DND-41 (cell line): ENCODE measurements around the gene SPDYE4.

Source experiments
- ATAC-seq: fragments of 200-7000 bp; cut with Tn5 transposase; 3 replicates; pipeline ENCODE4 v1.9.1; 2021; ENCODE audit warnings: low read depth; ENCODE audit not compliant: insufficient read depth
- DNase-seq: peaks from one replicate; pipeline ENCODE4 v3.0.0-alpha.2; 2020
- H2AFZ ChIP-seq: 2 replicates; pipeline ENCODE4 v1.6.0; 2012; ENCODE audit warnings: low read depth, low read length
- H3K27ac ChIP-seq: 2 replicates; pipeline ENCODE4 v1.5.1; 2012; ENCODE audit warnings: low read length, inconsistent platforms
- H3K27me3 ChIP-seq: fragments of 200-600 bp; sonication (generic); 2 replicates; pipeline ENCODE4 v1.6.0; 2012; ENCODE audit warnings: low read length, mild to moderate bottlenecking, inconsistent platforms; ENCODE audit not compliant: insufficient read depth, poor library complexity
- H3K36me3 ChIP-seq: 2 replicates; pipeline ENCODE4 v1.5.1; 2012; ENCODE audit warnings: low read length, inconsistent platforms; ENCODE audit not compliant: insufficient read depth
- H3K4me1 ChIP-seq: 2 replicates; pipeline ENCODE4 v1.5.1; 2012; ENCODE audit warnings: mild to moderate bottlenecking, low read length; ENCODE audit not compliant: insufficient read depth
- H3K4me2 ChIP-seq: 2 replicates; pipeline ENCODE4 v1.6.0; 2012; ENCODE audit warnings: mild to moderate bottlenecking, moderate library complexity, low read length, inconsistent platforms; ENCODE audit not compliant: insufficient read depth
- H3K4me3 ChIP-seq, 2 experiments: fragments of 200-600 bp in 1 of 2; shearing (Covaris generic) in 1 of 2; 2 replicates each; pipeline ENCODE4 v1.5.1; 2012 to 2016; ENCODE audit warnings: inconsistent platforms in 2 of 2, low read length in 2 of 2, mild to moderate bottlenecking in 2 of 2, low read depth in 1 of 2, moderate library complexity in 1 of 2
- H3K79me2 ChIP-seq: 2 replicates; pipeline ENCODE4 v1.6.0; 2012; ENCODE audit warnings: low read length, inconsistent platforms; ENCODE audit not compliant: insufficient read depth
- H3K9ac ChIP-seq: 2 replicates; pipeline ENCODE4 v1.6.0; 2012; ENCODE audit warnings: low read depth, mild to moderate bottlenecking, inconsistent platforms, low read length, moderate library complexity
- H3K9me3 ChIP-seq: 2 replicates; pipeline ENCODE4 v1.5.1; 2012; ENCODE audit warnings: low read length, moderate library complexity, mild to moderate bottlenecking, inconsistent platforms; ENCODE audit not compliant: insufficient read depth, severe bottlenecking
- H4K20me1 ChIP-seq: 2 replicates; pipeline ENCODE4 v1.6.0; 2012; ENCODE audit warnings: low read length; ENCODE audit not compliant: insufficient read depth
- EZH2 ChIP-seq: IDR thresholded peaks from 3 replicates; pipeline ENCODE4 v1.6.1; 2012; ENCODE audit warnings: borderline replicate concordance, low read depth, mild to moderate bottlenecking, moderate library complexity, low read length, inconsistent platforms; ENCODE audit not compliant: severe bottlenecking
- TF ChIP-seq, protein P1 (sequence below): IDR thresholded peaks from 2 replicates; pipeline ENCODE4 v1.5.1; 2012; ENCODE audit warnings: borderline replicate concordance, low read length, moderate library complexity, mild to moderate bottlenecking; ENCODE audit not compliant: poor library complexity, severe bottlenecking; ENCODE audit errors: extremely low read depth

The SPDYE4 gene

DNA sequence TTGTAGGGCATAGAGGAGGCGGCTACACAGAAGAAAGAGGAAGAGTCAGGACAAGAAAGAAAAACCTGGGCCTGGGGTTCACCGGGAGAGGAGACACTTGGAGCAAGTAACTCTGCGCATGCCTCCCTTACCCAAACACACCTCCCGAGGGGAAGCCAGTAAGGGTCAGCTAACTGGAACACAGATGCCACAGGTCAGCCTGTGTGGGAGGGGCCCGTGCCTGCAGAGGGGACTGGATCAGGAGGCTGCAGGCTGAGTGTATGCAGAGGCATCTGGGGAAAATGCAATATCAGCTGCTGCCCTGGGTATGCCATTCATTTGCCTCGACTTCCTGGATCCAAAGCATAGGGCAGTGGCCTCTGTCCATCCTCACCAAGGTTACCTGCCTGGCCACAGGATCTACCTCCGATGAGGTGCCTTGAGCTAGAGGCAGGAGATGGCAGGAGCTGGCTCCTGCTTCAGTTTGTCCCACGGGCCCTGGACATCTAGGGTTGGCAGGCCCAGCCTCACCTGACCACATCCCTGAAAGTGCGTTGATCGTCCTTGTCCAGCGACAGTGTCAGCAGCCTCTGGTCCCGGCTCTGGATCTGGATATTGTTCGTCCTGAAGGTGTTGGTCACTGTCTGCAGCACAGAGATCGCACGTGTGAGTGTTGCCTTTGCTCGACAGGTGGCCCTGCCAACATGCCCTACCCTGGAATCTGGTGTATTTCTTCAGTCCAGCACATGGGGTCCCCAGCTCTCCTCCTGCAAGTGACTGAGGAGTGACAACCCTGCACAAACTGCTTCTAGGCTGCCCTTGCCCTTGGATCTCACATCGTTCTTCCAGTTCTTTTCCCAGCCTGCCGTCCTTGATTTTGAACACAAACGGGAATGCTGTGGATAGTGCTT lies 45.4 kb upstream of the SPDYE4 start:
- TF ChIP-seq EZH2, result no peak
- TF ChIP-seq, protein P1, sequence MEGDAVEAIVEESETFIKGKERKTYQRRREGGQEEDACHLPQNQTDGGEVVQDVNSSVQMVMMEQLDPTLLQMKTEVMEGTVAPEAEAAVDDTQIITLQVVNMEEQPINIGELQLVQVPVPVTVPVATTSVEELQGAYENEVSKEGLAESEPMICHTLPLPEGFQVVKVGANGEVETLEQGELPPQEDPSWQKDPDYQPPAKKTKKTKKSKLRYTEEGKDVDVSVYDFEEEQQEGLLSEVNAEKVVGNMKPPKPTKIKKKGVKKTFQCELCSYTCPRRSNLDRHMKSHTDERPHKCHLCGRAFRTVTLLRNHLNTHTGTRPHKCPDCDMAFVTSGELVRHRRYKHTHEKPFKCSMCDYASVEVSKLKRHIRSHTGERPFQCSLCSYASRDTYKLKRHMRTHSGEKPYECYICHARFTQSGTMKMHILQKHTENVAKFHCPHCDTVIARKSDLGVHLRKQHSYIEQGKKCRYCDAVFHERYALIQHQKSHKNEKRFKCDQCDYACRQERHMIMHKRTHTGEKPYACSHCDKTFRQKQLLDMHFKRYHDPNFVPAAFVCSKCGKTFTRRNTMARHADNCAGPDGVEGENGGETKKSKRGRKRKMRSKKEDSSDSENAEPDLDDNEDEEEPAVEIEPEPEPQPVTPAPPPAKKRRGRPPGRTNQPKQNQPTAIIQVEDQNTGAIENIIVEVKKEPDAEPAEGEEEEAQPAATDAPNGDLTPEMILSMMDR, result peak; percentile 45
- Histone ChIP-seq H3K4me3 (no peak overlapping the region), H3K4me1 (no peaks in the 10 kb centered on the region), H2AFZ (no peak overlapping the region), H3K27ac (no peak overlapping the region), H4K20me1 (no peaks in the 10 kb centered on the region), H3K4me2 (no peak overlapping the region), H3K79me2 (no peaks in the 10 kb centered on the region), H3K9me3 (peaks cover under 1% of the 10 kb centered on the region), H3K36me3 (peaks cover 47% of the 10 kb centered on the region), H3K9ac (no peak overlapping the region), H3K27me3 (no peaks in the 10 kb centered on the region)
- peak; percentile 44; the same call in 1 of the 3 replicates for ATAC-seq
- DNase-seq, result peak; percentile 22

DNA sequence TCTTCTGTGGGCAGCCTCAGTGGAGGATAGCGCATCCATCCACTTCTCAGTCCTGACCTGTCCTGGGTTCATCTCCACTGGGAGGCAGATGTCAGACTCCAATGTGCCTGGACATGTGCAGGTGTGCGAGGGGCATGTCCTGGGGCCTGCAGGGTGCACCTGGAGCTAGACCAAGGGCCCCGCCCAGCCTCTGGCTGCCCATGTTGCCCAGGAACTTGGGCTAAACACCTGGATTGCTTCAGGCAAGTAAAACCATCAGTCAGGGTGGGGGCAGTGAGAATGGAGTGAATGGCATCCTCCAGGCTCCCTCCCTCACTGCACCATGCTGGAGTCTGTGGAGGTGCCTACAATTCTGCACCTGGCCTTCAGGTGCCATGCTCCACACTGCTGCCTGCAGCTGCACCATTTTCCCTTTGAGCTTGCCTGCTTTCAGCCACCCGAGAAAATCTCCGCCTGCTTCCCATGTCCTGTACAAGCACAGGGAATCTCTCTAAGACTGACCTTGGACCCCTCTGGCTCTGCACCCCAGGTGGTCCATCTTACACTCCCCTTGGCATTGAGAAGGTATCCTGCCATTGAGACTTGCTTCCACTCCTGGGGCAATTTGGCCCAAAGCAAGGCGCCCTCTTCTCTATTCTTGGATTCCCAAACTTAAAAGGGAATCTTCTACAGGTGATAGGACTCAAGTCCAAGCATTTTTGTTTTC lies 42.9 kb upstream of the SPDYE4 start:
- no peak overlapping the region for H3K4me2 ChIP-seq
- H3K27me3 ChIP-seq, result no peaks in the 10 kb centered on the region
- no peaks in the 10 kb centered on the region for H4K20me1 ChIP-seq
- H3K9ac ChIP-seq, result no peak overlapping the region
- no peaks in the 10 kb centered on the region for H3K4me1 ChIP-seq
- no peaks in the 10 kb centered on the region for H3K79me2 ChIP-seq
- H3K36me3 ChIP-seq, result peaks cover 29% of the 10 kb centered on the region
- H3K27ac ChIP-seq, result no peak overlapping the region
- TF ChIP-seq EZH2, result no peak
- TF ChIP-seq, protein P1, result no peak
- ATAC-seq (no peak), DNase-seq (no peak)
- H3K4me3 ChIP-seq, result no peak overlapping the region
- no peak overlapping the region for H2AFZ ChIP-seq
- H3K9me3 ChIP-seq, result no peaks in the 10 kb centered on the region

DNA sequence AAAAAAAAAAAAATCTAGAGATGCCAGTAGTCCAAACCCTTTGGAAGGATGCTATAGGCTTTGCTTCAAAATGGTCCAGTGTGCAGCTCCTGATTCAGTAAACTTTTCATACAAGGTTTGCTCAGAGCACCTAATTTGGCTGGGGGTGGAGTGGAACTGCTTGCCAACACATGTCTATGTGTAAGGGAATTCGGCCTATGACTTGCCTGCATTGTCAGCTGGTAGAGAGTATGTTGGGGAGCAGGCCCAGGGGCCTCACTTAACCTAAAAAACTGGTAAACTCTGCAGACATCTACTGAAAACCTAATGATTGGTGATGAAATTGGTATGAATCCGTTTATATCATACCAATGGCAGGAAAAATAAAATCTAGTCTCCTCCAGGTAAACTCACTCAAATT lies 42.3 kb upstream of the SPDYE4 start:
- Histone ChIP-seq H3K36me3 (peaks cover 27% of the 10 kb centered on the region), H4K20me1 (no peaks in the 10 kb centered on the region), H3K79me2 (no peaks in the 10 kb centered on the region), H3K27me3 (no peaks in the 10 kb centered on the region), H3K4me3 (no peak overlapping the region), H3K9ac (no peak overlapping the region), H3K27ac (no peak overlapping the region), H3K4me1 (no peaks in the 10 kb centered on the region), H3K4me2 (no peak overlapping the region), H3K9me3 (no peaks in the 10 kb centered on the region), H2AFZ (no peak overlapping the region)
- no peak for DNase-seq
- ATAC-seq, result no peak
- TF ChIP-seq, protein P1, result no peak
- TF ChIP-seq EZH2, result no peak
